Measurements from ENCODE around the gene TTC12. TPM values are rescaled to one million over a fixed set of nuclear protein-coding genes. Genes with fewer than 3 reads are reported as not detected.

TTC12 gene
- total and polyA plus RNA-seq, 2 donors from 2014 or later = 16.7 to 34.4 TPM

DNA sequence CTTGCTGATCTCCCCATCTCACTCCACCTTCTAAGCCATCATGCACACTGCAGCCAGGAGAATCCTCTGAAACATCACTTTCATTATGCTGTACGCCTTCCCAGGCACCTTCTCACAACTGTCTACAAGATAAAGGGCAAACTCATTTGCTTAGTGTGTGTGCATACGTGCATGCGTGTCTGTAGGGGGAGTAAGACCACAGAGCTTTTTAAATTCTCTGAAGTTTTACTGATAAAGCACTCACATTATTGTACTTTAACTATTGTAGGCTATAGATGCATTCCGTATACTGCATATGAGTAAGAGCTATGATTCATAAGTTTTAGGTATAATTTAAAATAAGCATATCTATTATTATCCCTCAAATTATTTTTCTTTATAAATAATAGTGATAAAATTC lies 57.9 kb downstream of the TTC12 start:
- no peak for FAIRE-seq
- intact Hi-C loops (cut with DNase I) = no loop called here

DNA sequence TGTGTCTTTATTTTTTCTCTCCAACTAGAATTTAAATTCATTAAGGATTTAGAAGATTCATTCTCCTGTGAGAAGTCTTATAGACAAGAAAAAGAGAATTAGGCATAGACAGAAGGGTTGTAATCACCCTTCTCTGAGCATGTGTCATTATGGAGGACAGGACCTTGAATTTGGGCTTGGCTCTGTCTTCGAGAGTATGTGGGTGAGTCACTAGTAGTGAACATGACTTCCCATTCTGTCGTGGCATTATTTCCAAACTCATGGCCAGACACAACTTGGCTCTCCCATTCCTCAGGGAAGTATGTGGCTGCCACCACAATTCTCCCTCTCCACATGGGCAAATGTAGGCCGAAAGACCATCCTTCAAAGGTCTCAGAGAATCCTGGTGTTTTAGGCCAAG lies 58.9 kb downstream of the TTC12 start:
- no peak for FAIRE-seq
- Histone ChIP-seq H3K9me3 (ENCODE audit: control insufficient read depth in 2 of 3, insufficient read depth in 1 of 3, low read length in 3 of 3) (no peaks in the 10 kb centered on the region), H3K36me3 (ENCODE audit: control insufficient read depth in 2 of 3, insufficient read depth in 3 of 3, low read length in 3 of 3) (peaks cover 0 to 14% (median 0%) of the 10 kb centered on the region in 3 donors), H3K27ac (ENCODE audit: low read depth in 2 of 2, low read length in 2 of 2) (no peak overlapping the region), H3K9ac (ENCODE audit: low read length in 3 of 3) (no peak overlapping the region), H3K27me3 (ENCODE audit: control insufficient read depth, insufficient read depth, low read length) (no peaks in the 10 kb centered on the region), H3K4me1 (ENCODE audit: control insufficient read depth in 2 of 3, insufficient read depth in 2 of 3, low read depth in 1 of 3, low read length in 3 of 3) (no peaks in the 10 kb centered on the region), H3K4me3 (ENCODE audit: low read length in 3 of 3) (no peak overlapping the region)
- TF ChIP-seq, protein P1, sequence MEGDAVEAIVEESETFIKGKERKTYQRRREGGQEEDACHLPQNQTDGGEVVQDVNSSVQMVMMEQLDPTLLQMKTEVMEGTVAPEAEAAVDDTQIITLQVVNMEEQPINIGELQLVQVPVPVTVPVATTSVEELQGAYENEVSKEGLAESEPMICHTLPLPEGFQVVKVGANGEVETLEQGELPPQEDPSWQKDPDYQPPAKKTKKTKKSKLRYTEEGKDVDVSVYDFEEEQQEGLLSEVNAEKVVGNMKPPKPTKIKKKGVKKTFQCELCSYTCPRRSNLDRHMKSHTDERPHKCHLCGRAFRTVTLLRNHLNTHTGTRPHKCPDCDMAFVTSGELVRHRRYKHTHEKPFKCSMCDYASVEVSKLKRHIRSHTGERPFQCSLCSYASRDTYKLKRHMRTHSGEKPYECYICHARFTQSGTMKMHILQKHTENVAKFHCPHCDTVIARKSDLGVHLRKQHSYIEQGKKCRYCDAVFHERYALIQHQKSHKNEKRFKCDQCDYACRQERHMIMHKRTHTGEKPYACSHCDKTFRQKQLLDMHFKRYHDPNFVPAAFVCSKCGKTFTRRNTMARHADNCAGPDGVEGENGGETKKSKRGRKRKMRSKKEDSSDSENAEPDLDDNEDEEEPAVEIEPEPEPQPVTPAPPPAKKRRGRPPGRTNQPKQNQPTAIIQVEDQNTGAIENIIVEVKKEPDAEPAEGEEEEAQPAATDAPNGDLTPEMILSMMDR (IDR thresholded peaks at IDR 0.05; ENCODE audit: borderline replicate concordance, extremely low read depth, insufficient read depth) = no peak
- no peak for DNase-seq
- intact Hi-C loops (cut with DNase I) = no loop called here

More for the DNA sequence above, 57.9 kb downstream of the TTC12 start:
- Histone ChIP-seq H3K9ac (ENCODE audit: low read length in 3 of 3) (no peak overlapping the region), H3K27me3 (ENCODE audit: control insufficient read depth, insufficient read depth, low read length) (no peaks in the 10 kb centered on the region), H3K36me3 (ENCODE audit: control insufficient read depth in 2 of 3, insufficient read depth in 3 of 3, low read length in 3 of 3) (peaks cover 0 to 18% (median 2%) of the 10 kb centered on the region in 3 donors), H3K9me3 (ENCODE audit: control insufficient read depth in 2 of 3, insufficient read depth in 1 of 3, low read length in 3 of 3) (no peaks in the 10 kb centered on the region), H3K4me3 (ENCODE audit: low read length in 3 of 3) (no peak overlapping the region), H3K27ac (ENCODE audit: low read depth in 2 of 2, low read length in 2 of 2) (no peak overlapping the region), H3K4me1 (ENCODE audit: control insufficient read depth in 2 of 3, insufficient read depth in 2 of 3, low read depth in 1 of 3, low read length in 3 of 3) (no peaks in the 10 kb centered on the region)
- DNase-seq = no peak
- TF ChIP-seq, protein P1 (IDR thresholded peaks at IDR 0.05; ENCODE audit: borderline replicate concordance, extremely low read depth, insufficient read depth) = no peak

DNA sequence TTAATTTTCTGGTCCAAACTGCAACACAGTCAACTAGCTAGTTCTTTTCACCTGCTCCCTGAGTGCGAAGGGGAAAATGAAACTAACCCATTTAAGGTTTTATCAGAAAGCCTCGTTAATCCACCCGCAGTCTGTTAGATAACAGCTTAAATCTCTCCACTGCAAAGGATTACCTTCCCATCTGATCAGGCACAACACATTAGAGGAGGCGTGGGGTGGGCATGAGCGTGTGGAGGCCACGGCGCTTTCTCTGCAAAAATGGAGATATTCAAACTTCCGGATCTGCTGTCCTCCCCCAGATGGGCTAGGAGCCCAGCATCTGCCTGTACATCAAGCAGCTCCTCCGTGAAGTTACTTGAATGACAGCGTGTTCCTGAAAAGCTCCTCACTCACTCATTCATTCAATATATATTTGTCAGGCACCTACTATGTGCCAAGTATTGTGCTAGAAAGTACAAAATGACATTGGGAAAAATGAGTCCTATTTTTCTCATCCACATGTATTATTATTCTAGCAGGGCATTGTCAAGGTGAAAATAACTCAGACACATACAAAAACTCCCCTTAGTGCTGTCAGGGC lies 59.7 kb downstream of the TTC12 start:
- Histone ChIP-seq H3K27ac (ENCODE audit: low read depth in 2 of 2, low read length in 2 of 2) (no peak overlapping the region), H3K9me3 (ENCODE audit: control insufficient read depth in 2 of 3, insufficient read depth in 1 of 3, low read length in 3 of 3) (no peaks in the 10 kb centered on the region), H3K9ac (ENCODE audit: low read length in 3 of 3) (no peak overlapping the region), H3K4me1 (ENCODE audit: control insufficient read depth in 2 of 3, insufficient read depth in 2 of 3, low read depth in 1 of 3, low read length in 3 of 3) (no peaks in the 10 kb centered on the region), H3K4me3 (ENCODE audit: low read length in 3 of 3) (no peak overlapping the region), H3K36me3 (ENCODE audit: control insufficient read depth in 2 of 3, insufficient read depth in 3 of 3, low read length in 3 of 3) (peaks cover 0 to 13% (median 0%) of the 10 kb centered on the region in 3 donors), H3K27me3 (ENCODE audit: control insufficient read depth, insufficient read depth, low read length) (no peaks in the 10 kb centered on the region)
- TF ChIP-seq, protein P1 (IDR thresholded peaks at IDR 0.05; ENCODE audit: borderline replicate concordance, extremely low read depth, insufficient read depth) = no peak
- DNase-seq = no peak
- intact Hi-C loops (cut with DNase I) = no loop called here
- no peak for FAIRE-seq

GRCh38 chr11:113375402-113375801 lies 61.0 kb downstream of the TTC12 start:
- no peaks in the 10 kb centered on the region for H3K27me3 ChIP-seq (ENCODE audit: control insufficient read depth, insufficient read depth, low read length)
- H3K4me3 ChIP-seq (ENCODE audit: low read length in 3 of 3) = no peak overlapping the region
- no peak overlapping the region for H3K27ac ChIP-seq (ENCODE audit: low read depth in 2 of 2, low read length in 2 of 2)
- H3K9ac ChIP-seq (ENCODE audit: low read length in 3 of 3) = no peak overlapping the region
- TF ChIP-seq, protein P1 (IDR thresholded peaks at IDR 0.05; ENCODE audit: borderline replicate concordance, extremely low read depth, insufficient read depth) = no peak
- H3K36me3 ChIP-seq (ENCODE audit: control insufficient read depth in 2 of 3, insufficient read depth in 3 of 3, low read length in 3 of 3) = peaks cover 0 to 8% (median 0%) of the 10 kb centered on the region in 3 donors
- DNase-seq (no peak), FAIRE-seq (no peak)
- H3K9me3 ChIP-seq (ENCODE audit: control insufficient read depth in 2 of 3, insufficient read depth in 1 of 3, low read length in 3 of 3) = no peaks in the 10 kb centered on the region
- no peaks in the 10 kb centered on the region for H3K4me1 ChIP-seq (ENCODE audit: control insufficient read depth in 2 of 3, insufficient read depth in 2 of 3, low read depth in 1 of 3, low read length in 3 of 3)
- intact Hi-C loops (cut with DNase I) = no loop called here

All from kidney (tissue), 14 donors.